Measurements from ENCODE around the gene FXYD4.

FXYD4 gene

GRCh38 chr10:43372765-43373361 is 1.4 kb downstream of the FXYD4 start:
- DNase-seq (ENCODE audit: low read depth): no peak
- in situ Hi-C loops (cut with HindIII; ENCODE audit: low sequenced_read_pairs): no loop called here
- no peak overlapping the region for H3K4me3 ChIP-seq (ENCODE audit: low read depth, low read length)
- TF ChIP-seq CTCF (IDR thresholded peaks at IDR 0.05; ENCODE audit: low read depth, low read length, missing control alignments): no peak

- H3K4me3 ChIP-seq (ENCODE audit: low read depth, low read length): no peak overlapping the region
- TF ChIP-seq CTCF (IDR thresholded peaks at IDR 0.05; ENCODE audit: low read depth, low read length, missing control alignments): no peak
- no peak for DNase-seq (ENCODE audit: low read depth)
- in situ Hi-C loops (cut with HindIII; ENCODE audit: low sequenced_read_pairs): no loop called here
Observed at GRCh38 chr10:43373461-43373860, 2.0 kb downstream of the FXYD4 start.

GRCh38 chr10:43374194-43374593 is 2.8 kb downstream of the FXYD4 start:
- no peak for DNase-seq (ENCODE audit: low read depth)
- in situ Hi-C loops (cut with HindIII; ENCODE audit: low sequenced_read_pairs): no loop called here
- no peak for TF ChIP-seq CTCF (IDR thresholded peaks at IDR 0.05; ENCODE audit: low read depth, low read length, missing control alignments)
- no peak overlapping the region for H3K4me3 ChIP-seq (ENCODE audit: low read depth, low read length)

- no peak for TF ChIP-seq CTCF (IDR thresholded peaks at IDR 0.05; ENCODE audit: low read depth, low read length, missing control alignments)
- no peak for DNase-seq (ENCODE audit: low read depth)
- H3K4me3 ChIP-seq (ENCODE audit: low read depth, low read length): no peak overlapping the region
- in situ Hi-C loops (cut with HindIII; ENCODE audit: low sequenced_read_pairs): no loop called here
Observed at GRCh38 chr10:43375401-43376020, 4.1 kb downstream of the FXYD4 start.

- in situ Hi-C loops (cut with HindIII; ENCODE audit: low sequenced_read_pairs): no loop called here
- no peak overlapping the region for H3K4me3 ChIP-seq (ENCODE audit: low read depth, low read length)
- no peak for DNase-seq (ENCODE audit: low read depth)
- TF ChIP-seq CTCF (IDR thresholded peaks at IDR 0.05; ENCODE audit: low read depth, low read length, missing control alignments): no peak
Observed at GRCh38 chr10:43376046-43376635, 4.7 kb downstream of the FXYD4 start.

GRCh38 chr10:43376828-43377423 is 5.5 kb downstream of the FXYD4 start:
- no peak overlapping the region for H3K4me3 ChIP-seq (ENCODE audit: low read depth, low read length)
- in situ Hi-C loops (cut with HindIII; ENCODE audit: low sequenced_read_pairs): no loop called here
- DNase-seq (ENCODE audit: low read depth): no peak
- no peak for TF ChIP-seq CTCF (IDR thresholded peaks at IDR 0.05; ENCODE audit: low read depth, low read length, missing control alignments)

All from astrocyte of the cerebellum (primary cell).